Cardiac muscle cell (in vitro differentiated cells and primary cell): Measurements from ENCODE around the gene IGFN1. TPM values are rescaled to one million over a fixed set of nuclear protein-coding genes. Genes with fewer than 3 reads are reported as not detected.

Experiments used
- DNase-seq, 2 donors: peaks; one replicate each; pipeline versions ENCODE4 v3.0.0 to v3.0.0-alpha.2; 2010 to 2017; ENCODE audit warnings: low read depth in 1 of 2, low spot score in 1 of 2
- H3K27ac ChIP-seq: fragments of 200-600 bp; sonication (generic); 2 replicates; pipeline ENCODE4 v1.5.1; 2016
- H3K27me3 ChIP-seq: fragments of 200-600 bp; sonication (generic); 2 replicates; pipeline ENCODE4 v1.6.0; 2016; ENCODE audit warnings: control low read depth
- H3K36me3 ChIP-seq: fragments of 200-600 bp; sonication (generic); 2 replicates; pipeline ENCODE4 v1.5.1; 2016; ENCODE audit warnings: control low read depth
- H3K4me1 ChIP-seq: fragments of 200-600 bp; sonication (generic); 2 replicates; pipeline ENCODE4 v1.8.1; 2017; ENCODE audit warnings: low read depth, mild to moderate bottlenecking, mixed run types
- H3K4me3 ChIP-seq: fragments of 200-600 bp; sonication (generic); 2 replicates; pipeline ENCODE4 v1.5.1; 2016; ENCODE audit warnings: mild to moderate bottlenecking
- H3K9me3 ChIP-seq: fragments of 200-600 bp; sonication (generic); 2 replicates; pipeline ENCODE4 v1.5.1; 2017; ENCODE audit warnings: low read depth, mild to moderate bottlenecking, control low read depth
- polyA plus RNA-seq: library from polyadenylated mRNA; unstranded; fragments of >200 nt; fragmentation: Nextera tagmentation; extraction: Ambion mirVana; gene quantifications from 2 replicates; pipeline ENCODE4 v1.2.1, GENCODE V29; 2016
- total RNA-seq: library from RNA; depleted of rRNA; stranded (reverse); fragments of >200 nt; gene quantifications from 2 replicates; pipeline ENCODE4 v1.2.3, GENCODE V29; 2016
- TF ChIP-seq, protein P1 (sequence below): IDR thresholded peaks from 2 replicates; pipeline ENCODE4 v1.5.1; 2012; ENCODE audit warnings: low read depth, mild to moderate bottlenecking, low read length

Gene IGFN1
- total and polyA plus RNA-seq, 2 experiments from 2014 or later: not detected

DNA sequence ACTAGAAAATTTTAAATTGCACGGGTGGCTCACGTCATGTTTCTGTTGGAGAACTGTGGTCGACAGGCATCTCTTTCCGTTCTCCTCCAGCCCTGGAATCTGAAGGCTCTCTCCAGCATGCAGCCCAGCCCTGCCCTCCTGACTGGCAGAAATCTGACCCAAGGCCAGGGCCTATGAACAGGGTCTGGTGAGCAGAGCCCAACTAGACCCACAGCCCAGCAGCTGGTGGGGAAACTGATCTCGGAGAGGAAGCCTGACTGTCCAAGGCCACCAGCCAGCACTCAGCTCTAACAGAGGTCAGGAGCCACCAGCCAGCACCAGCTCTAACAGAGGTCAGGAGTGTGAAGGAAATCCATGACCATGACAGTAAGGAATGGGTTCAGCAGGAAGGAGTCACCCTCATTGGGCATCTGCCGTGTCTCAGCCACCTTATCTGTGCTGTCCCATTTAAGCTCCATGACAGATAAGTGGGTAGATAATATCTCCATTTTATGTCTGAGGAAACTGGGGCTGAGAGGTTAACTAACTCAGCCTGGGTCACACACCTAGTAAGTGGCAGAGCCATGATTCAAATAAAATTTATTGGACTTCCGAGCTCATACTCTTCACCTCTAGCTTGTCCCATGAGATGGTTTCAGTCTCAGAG, 72.5 kb downstream of the IGFN1 start:
- Histone ChIP-seq H3K4me3 (no peak overlapping the region), H3K27ac (no peak overlapping the region), H3K27me3 (peaks cover 37% of the 10 kb centered on the region), H3K36me3 (no peaks in the 10 kb centered on the region), H3K4me1 (no peaks in the 10 kb centered on the region), H3K9me3 (no peaks in the 10 kb centered on the region)
- TF ChIP-seq, protein P1, sequence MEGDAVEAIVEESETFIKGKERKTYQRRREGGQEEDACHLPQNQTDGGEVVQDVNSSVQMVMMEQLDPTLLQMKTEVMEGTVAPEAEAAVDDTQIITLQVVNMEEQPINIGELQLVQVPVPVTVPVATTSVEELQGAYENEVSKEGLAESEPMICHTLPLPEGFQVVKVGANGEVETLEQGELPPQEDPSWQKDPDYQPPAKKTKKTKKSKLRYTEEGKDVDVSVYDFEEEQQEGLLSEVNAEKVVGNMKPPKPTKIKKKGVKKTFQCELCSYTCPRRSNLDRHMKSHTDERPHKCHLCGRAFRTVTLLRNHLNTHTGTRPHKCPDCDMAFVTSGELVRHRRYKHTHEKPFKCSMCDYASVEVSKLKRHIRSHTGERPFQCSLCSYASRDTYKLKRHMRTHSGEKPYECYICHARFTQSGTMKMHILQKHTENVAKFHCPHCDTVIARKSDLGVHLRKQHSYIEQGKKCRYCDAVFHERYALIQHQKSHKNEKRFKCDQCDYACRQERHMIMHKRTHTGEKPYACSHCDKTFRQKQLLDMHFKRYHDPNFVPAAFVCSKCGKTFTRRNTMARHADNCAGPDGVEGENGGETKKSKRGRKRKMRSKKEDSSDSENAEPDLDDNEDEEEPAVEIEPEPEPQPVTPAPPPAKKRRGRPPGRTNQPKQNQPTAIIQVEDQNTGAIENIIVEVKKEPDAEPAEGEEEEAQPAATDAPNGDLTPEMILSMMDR: no peak
- DNase-seq: no peak

- H3K4me1 ChIP-seq: peaks cover 6% of the 10 kb centered on the region
- H3K9me3 ChIP-seq: no peaks in the 10 kb centered on the region
- peaks cover 35% of the 10 kb centered on the region for H3K27me3 ChIP-seq
- DNase-seq: no peak
- H3K27ac ChIP-seq: no peak overlapping the region
- TF ChIP-seq, protein P1: no peak
- H3K36me3 ChIP-seq: no peaks in the 10 kb centered on the region
- H3K4me3 ChIP-seq: no peak overlapping the region
Observed at GRCh38 chr1:201264072-201264471, 73.4 kb downstream of the IGFN1 start.

DNA sequence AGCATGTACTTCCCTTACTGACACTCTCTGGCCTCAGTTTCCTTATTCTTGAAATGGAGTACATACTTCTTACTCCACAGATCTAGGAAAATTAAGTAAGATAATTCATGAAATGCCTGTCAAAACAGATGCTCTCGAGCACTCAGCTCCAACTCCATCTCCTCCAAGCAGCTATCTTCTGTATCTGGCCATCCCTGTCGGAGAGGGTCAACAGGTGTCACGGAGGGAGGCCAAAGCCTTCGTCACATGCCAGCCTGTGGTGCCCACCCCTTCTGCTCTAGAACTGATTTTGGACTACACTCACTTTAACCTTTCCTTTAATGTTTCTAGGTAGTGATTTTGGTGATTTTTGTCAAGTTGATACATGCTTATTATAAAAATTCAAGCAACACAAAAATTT, 73.9 kb downstream of the IGFN1 start:
- TF ChIP-seq, protein P1: no peak
- no peaks in the 10 kb centered on the region for H3K36me3 ChIP-seq
- H3K27ac ChIP-seq: no peak overlapping the region
- H3K27me3 ChIP-seq: peaks cover 30% of the 10 kb centered on the region
- no peak for DNase-seq
- H3K4me1 ChIP-seq: peaks cover 7% of the 10 kb centered on the region
- no peaks in the 10 kb centered on the region for H3K9me3 ChIP-seq
- H3K4me3 ChIP-seq: no peak overlapping the region

DNA sequence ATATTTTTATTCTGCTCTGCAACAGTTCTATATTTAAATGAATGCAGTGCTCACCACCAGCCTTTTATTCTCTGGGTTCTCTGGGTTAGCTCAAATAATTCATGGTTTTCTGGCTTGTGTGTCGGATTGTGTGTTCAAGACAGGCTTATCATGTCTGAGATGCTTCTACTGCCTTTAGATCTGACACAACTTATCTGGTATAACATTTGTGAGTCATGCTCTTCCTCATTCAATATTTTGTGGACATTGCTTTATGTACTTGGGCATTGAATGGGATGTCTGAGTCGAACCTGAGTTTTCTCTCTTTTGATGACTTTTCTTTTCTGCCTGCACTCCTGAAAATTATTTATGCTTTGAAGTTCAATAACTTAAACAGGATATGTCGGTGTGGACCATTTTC, 75.1 kb downstream of the IGFN1 start:
- DNase-seq: no peak
- TF ChIP-seq, protein P1: no peak
- H3K9me3 ChIP-seq: no peaks in the 10 kb centered on the region
- no peak overlapping the region for H3K27ac ChIP-seq
- peaks cover 18% of the 10 kb centered on the region for H3K27me3 ChIP-seq
- H3K4me1 ChIP-seq: peaks cover 7% of the 10 kb centered on the region
- H3K36me3 ChIP-seq: no peaks in the 10 kb centered on the region
- H3K4me3 ChIP-seq: no peak overlapping the region

GRCh38 chr1:201266276-201266675, 75.7 kb downstream of the IGFN1 start:
- TF ChIP-seq, protein P1: no peak
- H3K4me3 ChIP-seq: no peak overlapping the region
- no peak overlapping the region for H3K27ac ChIP-seq
- no peak for DNase-seq
- peaks cover 7% of the 10 kb centered on the region for H3K4me1 ChIP-seq
- no peaks in the 10 kb centered on the region for H3K9me3 ChIP-seq
- peaks cover 13% of the 10 kb centered on the region for H3K27me3 ChIP-seq
- no peaks in the 10 kb centered on the region for H3K36me3 ChIP-seq
